Stimulated activated CD4-positive, alpha-beta T cell treated with anti-CD3 and anti-CD28 coated beads, Interleukin-1b, Interleukin-23, amount 100 ng/mL, for 24 hours (primary cell): ENCODE data around the gene TSKU.
"Not testable (repeated sequence)": the region's sequence is repeated elsewhere in the genome, so short reads cannot be mapped to it uniquely, and the experiment has no call there.

Source experiments
- DNase-seq, 4 experiments: peaks; one replicate each; pipeline ENCODE4 v3.0.0-alpha.2; 2020; ENCODE audit warnings: low read depth in 4 of 4, low spot score in 1 of 4

Gene TSKU

DNA sequence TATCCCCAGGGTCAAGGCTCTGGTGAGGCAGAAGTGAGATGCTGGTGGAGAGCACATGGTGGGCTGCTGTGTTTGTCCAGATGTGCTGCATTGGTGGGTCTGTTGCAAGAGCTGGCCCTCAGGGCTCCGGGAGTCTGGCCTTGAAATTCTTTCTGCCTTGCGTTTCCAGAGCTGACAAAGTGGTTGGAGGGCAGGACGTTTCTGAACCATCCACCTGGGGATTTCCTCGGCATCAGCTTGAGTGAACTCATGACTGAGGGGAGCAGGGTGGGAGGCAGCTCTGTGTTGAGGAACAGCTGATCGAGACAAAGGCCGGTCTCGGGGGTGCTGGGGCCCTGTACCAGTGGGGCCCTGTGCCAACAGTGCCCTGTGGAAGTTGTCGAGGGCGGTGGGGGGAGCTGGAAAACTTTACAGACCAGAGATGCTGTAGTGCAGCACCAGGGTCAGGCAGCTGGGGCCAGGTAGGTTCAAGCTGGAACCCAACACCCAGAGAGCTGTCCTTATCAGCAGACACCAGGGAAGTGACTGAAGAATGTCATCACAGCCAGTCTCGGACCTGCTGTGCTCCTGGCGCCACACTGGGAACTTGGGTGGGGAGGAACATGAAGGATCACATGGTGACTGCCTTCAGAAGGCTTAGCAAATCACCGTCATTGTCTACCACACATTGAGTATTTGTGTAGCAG, 4.9 kb downstream of the TSKU start:
- no peak for DNase-seq

DNA sequence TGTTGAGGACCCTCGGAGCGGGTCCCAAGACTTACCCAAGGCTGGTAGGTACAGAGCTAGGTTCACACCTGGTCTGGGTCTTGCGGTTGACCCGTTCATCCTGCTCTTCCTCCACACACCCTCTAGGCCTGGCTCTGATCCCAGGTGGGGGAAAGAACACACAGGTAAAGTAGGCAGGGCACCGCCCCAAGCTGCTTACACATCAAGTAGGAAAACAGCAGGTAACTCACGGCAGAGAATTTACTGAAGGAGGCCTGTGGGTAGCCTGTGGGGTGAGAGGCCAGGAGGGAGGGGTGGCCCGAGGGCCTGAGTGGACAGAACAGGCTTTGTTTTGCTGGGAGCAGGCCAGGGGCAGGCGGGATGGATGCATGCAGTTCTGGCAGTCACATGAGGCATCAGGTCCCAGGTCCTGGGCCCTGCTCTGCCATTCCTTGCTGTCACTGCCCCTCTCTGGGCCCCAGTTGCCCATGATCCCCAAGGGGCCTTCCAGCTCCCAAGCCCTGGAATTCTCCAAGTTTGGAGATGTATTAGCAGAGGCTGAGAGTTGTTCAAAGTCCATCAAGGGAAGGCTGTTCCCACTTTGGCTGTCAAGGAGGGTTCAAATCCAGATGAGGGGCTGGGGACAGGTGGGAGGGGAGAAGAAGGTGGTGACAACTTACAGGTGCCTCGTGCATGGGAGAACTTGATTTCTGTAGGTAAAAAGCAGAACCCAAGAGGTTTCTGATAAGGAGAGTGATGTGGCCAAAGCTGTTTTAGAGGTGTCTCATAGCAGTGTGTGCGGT, 5.7 kb downstream of the TSKU start:
- no peak for DNase-seq

DNA sequence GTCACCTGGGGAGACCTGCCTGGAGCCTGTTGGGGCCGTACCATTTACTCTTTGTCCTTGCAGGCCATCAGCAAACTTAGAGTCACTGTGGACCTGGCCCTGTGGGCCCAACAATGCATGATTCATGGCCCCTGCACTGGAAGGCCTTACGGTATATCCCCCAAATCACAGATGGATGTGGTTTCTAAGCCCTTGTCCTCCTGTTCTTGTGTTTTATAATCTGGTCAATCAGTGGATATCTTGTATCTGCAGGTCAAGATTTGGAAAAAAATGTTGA, 6.2 kb downstream of the TSKU start:
- DNase-seq, result no peak

DNA sequence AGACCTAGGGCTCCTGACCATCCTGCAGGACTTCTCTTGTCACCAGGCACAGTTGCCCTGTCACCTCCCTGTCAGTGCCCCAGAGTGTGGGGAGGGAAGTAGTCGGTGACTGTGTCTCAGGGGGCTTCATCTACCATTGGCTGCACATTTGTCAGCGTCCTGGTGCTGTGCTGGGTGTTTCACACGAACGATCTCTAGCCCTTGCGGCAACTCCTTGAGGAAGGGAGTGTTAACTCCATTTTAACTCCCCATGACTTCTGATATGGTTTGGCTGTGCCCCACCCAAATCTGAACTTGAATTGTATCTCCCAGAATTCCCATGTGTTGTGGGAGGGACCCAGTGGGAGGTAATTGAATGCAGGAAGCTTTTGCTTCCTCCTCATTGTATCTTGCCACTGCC, 7.1 kb downstream of the TSKU start:
- DNase-seq, result no peak

DNA sequence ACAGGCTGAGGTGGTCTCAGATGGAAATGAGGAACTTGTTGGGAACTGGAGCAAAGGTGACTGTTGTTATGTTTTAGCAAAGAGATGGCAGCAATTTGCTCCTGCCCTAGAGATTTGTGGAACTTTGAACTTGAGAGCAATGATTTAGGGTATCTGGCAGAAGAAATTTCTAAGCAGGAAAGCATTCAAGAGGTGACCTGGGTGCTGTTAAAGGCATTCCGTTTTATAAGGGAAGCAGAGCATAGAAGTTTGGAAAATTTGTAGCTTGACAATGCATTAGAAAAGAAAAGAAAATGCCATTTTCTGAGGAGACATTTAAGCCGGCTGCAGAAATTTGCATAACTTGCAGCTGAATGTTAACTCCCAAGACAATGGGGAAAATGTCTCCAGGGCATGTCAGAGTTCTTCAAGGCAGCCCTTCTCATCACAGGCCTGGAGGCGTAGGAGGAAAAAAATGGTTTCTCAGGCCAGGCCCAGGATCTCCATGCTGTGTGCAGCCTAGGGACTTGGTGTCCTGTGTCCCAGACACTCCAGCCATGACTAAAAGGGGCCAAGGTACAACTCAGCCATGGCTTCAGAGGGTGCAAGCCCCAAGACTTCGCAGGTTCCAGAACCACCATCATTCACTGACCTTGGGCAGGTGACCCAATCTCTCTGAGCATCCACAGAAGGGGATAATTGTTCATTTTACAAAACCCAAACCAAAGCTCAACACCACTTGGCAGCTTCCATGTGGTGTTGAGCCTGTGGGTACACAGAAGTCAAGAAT, 8.0 kb downstream of the TSKU start:
- not testable (repeated sequence) for DNase-seq

DNA sequence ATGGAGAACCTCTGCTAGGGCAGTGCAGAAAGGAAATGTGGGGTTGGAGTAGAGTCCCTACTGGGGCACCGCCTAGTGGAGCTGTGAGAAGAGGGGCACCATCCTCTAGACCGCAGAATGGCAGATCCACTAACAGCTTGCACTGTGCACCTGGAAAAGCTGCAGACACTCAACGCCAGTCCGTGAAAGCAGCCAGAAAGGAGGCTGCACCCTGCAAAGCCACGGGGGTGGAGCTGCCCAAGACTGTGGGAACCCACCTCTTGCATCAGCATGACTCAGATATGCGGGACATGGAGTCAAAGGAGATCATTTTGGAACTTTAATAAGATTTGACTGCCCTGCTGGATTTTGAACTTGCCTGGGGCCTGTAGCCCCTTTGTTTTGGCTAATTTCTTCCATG, 8.7 kb downstream of the TSKU start:
- no peak for DNase-seq

DNA sequence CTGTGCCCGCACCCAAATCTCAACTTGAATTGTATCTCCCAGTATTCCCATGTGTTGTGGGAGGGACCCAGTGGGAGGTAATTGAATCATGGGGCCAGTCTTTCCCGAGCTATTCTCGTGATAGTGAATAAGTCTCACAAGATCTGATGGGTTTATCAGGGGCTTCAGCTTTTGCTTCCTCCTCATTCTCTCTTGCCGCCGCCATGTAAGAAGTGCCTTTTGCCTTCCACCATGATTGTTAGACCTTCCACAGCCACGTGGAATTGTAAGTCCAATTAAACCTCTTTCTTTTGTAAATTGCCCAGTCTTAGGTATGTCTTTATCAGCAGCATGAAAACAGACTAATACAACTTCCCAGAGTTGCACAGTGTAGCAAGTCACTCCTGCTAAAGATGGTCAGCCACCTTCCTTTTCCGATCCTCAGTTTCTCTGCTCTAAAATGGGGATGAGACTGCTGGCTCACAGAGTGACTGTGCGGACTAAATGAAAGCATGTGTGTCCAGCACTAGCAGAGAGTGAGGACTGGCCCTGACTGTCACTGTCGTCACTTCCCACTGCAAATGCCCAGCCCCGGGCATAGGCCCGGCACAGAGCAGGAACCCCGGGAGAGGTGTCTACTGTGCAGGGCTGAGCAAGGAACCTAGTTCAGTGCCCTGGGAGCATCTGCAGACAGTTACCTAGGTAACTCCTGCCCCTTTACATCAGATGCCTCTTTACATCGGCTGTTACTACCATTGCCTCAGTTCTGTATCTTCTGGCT, 9.5 kb downstream of the TSKU start:
- no peak for DNase-seq

DNA sequence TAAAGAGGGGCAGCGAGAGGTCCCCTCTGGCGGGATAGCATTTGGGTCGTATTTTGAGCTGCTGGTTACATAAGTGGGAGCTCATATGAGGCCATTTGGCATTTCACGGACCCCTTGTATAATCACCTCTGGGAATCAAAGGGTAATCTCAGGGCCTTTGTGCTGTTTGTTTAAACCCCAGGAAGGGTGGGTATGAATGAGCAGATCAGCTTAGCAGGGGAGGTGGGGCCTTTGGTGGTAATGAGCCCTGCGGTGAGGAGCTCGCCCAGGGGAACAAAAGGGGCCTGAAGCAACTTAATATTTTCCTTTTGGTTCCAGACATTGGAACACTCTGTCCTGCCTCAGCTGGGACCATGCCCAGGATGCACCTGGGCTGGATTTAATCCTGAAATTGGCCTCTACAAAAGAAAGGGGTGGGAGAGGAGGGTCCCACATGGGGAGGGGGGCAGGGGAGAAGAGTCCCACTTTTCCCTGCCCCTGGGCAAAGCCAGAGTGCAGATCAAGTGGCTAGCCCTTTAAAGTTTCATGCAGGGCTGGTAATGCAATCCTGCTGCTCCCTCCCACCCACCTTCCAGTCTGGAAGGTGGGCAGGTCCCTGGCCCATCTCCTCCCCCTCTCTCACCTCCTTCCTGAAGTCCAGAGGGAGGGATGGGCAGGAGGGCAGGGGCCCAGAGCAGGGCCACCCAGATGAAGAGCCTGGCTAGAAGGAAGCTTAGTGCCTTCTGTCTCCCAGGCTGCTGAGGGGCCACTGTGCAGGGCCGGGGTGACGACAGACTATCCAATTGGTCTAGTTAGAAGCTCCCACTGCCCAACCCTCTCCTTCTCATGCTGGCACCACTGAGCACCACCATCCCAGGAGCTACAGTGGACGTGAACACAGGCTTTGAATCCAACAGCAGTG, 10.5 kb downstream of the TSKU start:
- no peak for DNase-seq

DNA sequence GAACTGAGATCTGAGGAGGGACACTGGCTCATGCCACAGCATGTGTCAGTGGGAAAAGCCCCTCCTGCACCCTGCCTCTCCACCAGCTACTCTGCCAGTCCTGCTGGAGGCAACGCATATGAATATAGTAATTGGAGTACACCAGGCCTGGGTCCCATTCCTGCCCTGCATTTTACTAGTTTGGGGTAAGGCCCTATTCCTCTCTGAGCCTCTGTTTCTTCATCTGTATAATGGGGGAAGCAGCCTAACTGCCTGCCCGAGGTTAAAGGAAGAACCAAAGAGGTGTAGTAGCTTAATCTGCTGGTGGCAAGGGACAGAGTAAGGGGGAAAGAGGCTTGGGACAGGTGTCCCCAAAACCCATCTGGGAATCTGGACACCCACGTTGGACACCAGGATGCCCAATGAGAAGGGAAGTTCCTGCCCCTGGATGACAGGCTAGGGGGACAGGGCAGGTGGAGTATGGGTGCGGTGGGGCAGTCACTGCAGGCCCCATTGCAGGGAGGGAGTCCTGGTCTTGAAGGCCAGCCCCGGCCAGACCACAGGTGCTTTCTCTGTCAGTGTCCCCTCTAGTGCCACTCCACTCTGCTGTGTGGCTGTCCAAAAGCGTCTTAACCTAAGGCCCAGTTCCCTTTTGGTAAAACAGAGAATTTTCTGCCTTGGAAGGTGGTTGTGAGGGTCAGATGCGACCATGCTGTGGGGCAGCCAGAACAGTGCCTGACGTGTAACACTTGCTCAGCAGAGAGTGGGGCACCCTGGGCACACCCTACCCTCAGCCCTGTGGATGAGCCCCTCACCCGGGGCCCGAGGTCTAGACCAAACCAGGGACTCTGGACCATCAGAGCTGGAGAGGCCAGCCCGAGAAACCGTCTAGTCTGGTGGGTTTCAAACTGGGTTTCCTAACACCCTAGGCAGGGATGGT, 11.5 kb downstream of the TSKU start:
- no peak for DNase-seq

DNA sequence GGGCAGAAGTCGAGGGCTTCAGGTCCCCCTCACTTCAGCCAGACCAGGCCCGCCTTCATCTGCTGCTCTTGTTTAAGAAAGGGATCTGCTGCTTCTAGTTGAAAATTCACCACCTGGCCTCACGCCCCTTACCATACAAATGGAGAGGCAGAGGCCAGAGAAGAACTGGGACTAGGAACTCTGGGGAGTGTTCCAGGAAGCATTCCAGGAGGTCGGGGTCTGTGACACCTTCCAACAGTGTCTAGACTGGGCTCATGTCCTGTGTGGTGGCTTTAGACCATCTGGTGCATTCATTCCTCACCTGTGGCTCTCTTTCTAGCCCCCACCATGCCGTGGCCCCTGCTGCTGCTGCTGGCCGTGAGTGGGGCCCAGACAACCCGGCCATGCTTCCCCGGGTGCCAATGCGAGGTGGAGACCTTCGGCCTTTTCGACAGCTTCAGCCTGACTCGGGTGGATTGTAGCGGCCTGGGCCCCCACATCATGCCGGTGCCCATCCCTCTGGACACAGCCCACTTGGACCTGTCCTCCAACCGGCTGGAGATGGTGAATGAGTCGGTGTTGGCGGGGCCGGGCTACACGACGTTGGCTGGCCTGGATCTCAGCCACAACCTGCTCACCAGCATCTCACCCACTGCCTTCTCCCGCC, 12.3 kb downstream of the TSKU start:
- no peak for DNase-seq

DNA sequence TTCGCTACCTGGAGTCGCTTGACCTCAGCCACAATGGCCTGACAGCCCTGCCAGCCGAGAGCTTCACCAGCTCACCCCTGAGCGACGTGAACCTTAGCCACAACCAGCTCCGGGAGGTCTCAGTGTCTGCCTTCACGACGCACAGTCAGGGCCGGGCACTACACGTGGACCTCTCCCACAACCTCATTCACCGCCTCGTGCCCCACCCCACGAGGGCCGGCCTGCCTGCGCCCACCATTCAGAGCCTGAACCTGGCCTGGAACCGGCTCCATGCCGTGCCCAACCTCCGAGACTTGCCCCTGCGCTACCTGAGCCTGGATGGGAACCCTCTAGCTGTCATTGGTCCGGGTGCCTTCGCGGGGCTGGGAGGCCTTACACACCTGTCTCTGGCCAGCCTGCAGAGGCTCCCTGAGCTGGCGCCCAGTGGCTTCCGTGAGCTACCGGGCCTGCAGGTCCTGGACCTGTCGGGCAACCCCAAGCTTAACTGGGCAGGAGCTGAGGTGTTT, 12.8 kb downstream of the TSKU start:
- DNase-seq, result no peak

DNA sequence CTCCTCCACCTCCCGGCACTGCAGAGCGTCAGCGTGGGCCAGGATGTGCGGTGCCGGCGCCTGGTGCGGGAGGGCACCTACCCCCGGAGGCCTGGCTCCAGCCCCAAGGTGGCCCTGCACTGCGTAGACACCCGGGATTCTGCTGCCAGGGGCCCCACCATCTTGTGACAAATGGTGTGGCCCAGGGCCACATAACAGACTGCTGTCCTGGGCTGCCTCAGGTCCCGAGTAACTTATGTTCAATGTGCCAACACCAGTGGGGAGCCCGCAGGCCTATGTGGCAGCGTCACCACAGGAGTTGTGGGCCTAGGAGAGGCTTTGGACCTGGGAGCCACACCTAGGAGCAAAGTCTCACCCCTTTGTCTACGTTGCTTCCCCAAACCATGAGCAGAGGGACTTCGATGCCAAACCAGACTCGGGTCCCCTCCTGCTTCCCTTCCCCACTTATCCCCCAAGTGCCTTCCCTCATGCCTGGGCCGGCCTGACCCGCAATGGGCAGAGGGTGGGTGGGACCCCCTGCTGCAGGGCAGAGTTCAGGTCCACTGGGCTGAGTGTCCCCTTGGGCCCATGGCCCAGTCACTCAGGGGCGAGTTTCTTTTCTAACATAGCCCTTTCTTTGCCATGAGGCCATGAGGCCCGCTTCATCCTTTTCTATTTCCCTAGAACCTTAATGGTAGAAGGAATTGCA, 13.5 kb downstream of the TSKU start:
- no peak for DNase-seq

DNA sequence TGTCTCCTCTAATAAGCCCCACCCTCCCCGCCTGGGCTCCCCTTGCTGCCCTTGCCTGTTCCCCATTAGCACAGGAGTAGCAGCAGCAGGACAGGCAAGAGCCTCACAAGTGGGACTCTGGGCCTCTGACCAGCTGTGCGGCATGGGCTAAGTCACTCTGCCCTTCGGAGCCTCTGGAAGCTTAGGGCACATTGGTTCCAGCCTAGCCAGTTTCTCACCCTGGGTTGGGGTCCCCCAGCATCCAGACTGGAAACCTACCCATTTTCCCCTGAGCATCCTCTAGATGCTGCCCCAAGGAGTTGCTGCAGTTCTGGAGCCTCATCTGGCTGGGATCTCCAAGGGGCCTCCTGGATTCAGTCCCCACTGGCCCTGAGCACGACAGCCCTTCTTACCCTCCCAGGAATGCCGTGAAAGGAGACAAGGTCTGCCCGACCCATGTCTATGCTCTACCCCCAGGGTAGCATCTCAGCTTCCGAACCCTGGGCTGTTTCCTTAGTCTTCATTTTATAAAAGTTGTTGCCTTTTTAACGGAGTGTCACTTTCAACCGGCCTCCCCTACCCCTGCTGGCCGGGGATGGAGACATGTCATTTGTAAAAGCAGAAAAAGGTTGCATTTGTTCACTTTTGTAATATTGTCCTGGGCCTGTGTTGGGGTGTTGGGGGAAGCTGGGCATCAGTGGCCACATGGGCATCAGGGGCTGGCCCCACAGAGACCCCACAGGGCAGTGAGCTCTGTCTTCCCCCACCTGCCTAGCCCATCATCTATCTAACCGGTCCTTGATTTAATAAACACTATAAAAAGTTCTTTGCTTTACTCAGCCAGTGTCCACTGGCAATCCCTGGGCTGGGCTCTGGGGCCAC, 14.4 kb downstream of the TSKU start:
- DNase-seq, result no peak

DNA sequence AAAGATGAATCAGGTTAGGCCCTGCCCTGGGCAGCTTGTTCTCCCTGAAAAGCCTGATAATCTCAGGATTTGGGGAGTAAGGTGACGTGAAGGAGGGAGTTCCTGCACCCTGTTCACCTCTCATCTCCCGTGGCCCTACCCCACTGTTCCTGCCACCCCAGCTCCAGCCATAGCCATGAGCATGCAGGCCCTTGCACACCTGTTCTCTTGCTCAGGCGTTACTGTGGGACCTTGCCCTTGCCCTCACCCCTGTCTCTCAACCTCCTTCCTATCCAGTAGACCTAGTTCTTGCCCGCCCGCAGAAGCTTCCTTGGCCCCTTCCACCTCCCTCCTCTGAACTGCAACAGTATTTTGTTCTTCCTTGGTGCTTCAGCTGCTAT, 15.0 kb downstream of the TSKU start:
- no peak for DNase-seq

DNA sequence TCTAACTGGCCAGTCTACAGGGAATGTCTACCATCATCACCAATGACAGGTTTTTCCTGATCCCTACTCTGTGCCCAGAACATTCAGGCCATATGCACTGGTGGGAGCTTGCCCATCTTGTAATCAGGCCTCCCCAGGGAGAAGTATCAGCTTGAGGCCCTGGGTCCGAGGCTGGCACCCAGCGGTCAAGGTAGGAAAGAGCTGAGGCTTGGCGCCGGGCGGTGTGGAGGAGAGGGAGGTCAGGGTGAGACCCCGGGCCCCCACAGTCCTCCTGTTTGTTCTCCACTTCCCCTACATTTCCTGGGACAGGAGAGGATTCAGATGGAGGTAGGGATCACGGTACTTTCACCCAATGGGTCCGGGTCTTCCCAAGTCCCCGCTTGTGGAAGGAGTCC, 15.5 kb downstream of the TSKU start:
- DNase-seq, result no peak

DNA sequence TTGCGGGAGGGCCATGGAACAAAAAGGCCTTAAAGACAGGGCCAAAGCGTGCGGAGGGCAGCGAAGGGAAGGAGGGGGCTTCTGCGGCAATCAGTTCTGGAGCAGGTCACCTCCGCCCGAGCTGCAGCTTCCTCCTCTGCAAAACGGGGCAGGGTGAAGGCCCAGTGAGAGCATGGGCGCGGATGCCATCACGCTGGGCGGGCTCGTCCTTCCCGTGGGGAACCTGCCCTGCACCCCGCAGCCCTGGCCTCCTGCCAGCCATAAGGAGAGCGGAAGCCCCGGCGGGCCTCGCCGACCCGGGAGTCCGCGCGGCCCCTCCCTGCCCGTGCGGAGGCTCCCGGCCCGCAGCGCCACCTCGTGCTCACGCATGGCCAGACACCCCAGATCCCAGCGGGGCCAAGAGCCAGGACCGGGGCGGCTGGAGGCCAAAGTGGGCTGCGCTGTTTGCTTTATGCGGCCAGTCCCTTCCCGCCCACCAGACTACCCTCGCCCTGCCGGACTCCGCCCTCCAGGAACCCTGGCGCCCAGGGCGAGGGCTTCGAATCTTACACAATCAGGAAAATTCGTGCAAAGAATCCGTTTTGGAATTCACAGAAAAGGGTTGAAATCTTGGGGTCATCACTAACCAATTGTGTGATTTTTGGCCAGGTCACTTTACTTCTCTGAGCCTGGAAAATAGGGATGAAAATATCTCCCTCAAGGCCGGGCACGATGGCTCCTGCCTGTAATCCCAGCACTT, 16.1 kb downstream of the TSKU start:
- peak; percentile 36 to 69 (median 57) for DNase-seq
